GM12865 (cell line): ENCODE measurements around the gene HNF4A.

Source experiments
- DNase-seq: peaks from one replicate; pipeline ENCODE4 v3.0.0; 2010; ENCODE audit warnings: low read depth
- H3K4me3 ChIP-seq: 2 replicates; pipeline ENCODE4 v1.5.1; 2011; ENCODE audit warnings: mild to moderate bottlenecking, low read depth, low read length, control low read depth
- TF ChIP-seq, protein P1 (sequence below): IDR thresholded peaks from 2 replicates; pipeline ENCODE4 v1.5.1; 2011; ENCODE audit warnings: low read length, control low read depth, low read depth, inconsistent platforms; ENCODE audit not compliant: insufficient read depth; ENCODE audit errors: missing control alignments

Gene HNF4A

DNA sequence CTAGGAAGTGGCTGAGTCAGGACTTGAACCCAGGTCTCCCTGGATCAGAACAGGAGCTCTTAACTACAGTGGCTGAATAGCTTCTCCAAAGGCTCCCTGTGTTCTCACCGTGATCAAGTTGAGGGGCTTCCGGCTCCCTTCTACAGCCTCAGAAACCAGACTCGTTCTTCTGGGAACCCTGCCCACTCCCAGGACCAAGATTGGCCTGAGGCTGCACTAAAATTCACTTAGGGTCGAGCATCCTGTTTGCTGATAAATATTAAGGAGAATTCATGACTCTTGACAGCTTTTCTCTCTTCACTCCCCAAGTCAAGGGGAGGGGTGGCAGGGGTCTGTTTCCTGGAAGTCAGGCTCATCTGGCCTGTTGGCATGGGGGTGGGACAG is 75.6 kb downstream of the HNF4A start:
- DNase-seq: no peak
- H3K4me3 ChIP-seq: no peak overlapping the region
- TF ChIP-seq, protein P1, sequence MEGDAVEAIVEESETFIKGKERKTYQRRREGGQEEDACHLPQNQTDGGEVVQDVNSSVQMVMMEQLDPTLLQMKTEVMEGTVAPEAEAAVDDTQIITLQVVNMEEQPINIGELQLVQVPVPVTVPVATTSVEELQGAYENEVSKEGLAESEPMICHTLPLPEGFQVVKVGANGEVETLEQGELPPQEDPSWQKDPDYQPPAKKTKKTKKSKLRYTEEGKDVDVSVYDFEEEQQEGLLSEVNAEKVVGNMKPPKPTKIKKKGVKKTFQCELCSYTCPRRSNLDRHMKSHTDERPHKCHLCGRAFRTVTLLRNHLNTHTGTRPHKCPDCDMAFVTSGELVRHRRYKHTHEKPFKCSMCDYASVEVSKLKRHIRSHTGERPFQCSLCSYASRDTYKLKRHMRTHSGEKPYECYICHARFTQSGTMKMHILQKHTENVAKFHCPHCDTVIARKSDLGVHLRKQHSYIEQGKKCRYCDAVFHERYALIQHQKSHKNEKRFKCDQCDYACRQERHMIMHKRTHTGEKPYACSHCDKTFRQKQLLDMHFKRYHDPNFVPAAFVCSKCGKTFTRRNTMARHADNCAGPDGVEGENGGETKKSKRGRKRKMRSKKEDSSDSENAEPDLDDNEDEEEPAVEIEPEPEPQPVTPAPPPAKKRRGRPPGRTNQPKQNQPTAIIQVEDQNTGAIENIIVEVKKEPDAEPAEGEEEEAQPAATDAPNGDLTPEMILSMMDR: no peak

DNA sequence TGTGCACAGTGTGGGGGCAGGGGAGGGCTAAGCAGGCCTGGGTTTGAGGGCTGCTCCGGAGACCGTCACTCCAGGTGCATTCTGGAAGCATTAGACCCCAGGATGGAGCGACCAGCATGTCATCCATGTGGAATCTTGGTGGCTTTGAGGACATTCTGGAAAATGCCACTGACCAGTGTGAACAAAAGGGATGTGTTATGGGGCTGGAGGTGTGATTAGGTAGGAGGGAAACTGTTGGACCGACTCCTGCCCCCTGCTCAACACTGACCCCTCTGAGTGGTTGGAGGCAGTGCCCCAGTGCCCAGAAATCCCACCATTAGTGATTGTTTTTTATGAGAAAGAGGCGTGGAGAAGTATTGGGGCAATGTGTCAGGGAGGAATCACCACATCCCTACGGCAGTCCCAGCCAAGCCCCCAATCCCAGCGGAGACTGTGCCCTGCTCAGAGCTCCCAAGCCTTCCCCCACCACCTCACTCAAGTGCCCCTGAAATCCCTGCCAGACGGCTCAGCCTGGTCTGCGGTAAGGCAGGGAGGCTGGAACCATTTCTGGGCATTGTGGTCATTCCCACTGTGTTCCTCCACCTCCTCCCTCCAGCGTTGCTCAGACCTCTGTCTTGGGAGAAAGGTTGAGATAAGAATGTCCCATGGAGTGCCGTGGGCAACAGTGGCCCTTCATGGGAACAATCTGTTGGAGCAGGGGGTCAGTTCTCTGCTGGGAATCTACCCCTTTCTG is 76.2 kb downstream of the HNF4A start:
- DNase-seq: no peak
- H3K4me3 ChIP-seq: no peak overlapping the region
- TF ChIP-seq, protein P1: no peak

DNA sequence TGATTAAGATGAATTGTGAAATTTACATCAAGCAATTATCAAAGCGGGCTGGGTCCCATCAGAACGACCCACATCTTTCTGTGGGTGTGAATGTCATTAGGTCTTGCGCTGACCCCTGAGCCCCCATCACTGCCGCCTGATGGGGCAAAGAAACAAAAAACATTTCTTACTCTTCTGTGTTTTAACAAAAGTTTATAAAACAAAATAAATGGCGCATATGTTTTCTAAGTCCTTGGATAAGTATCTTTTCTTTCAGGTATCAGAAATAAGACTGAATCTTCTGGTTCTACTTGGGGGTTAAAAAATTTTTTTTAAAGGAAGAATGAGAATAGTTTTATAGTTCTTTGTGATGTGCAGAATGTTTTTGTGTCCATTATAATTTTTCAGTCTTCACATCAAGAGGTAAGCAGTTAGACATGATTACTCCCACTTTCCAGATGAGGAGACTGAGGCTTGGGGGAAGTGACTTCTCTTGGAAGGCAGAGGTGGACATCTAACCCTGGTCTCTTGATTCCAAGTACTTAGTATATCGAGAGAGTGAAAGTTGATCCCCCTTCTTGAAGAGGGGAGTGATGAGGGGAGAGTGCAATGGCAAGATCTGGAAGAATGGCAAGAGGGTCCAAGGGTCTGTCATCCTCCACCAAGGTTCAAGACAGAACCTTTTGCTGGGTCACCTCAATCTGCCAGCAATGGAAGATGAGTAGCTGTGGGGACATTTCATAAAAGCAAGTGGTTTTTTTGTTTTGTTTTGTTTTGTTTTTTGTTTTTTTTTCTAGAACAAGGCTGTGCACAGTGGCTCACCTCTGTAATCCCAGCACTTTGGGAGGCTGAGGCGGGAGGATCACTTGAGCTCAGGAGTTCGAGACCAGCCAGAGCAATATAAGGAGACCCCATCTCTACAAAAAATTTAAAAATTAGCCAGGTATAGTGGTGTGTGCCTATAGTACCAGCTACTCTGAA is 77.4 kb downstream of the HNF4A start:
- H3K4me3 ChIP-seq: no peak overlapping the region
- no peak for DNase-seq
- TF ChIP-seq, protein P1: no peak

DNA sequence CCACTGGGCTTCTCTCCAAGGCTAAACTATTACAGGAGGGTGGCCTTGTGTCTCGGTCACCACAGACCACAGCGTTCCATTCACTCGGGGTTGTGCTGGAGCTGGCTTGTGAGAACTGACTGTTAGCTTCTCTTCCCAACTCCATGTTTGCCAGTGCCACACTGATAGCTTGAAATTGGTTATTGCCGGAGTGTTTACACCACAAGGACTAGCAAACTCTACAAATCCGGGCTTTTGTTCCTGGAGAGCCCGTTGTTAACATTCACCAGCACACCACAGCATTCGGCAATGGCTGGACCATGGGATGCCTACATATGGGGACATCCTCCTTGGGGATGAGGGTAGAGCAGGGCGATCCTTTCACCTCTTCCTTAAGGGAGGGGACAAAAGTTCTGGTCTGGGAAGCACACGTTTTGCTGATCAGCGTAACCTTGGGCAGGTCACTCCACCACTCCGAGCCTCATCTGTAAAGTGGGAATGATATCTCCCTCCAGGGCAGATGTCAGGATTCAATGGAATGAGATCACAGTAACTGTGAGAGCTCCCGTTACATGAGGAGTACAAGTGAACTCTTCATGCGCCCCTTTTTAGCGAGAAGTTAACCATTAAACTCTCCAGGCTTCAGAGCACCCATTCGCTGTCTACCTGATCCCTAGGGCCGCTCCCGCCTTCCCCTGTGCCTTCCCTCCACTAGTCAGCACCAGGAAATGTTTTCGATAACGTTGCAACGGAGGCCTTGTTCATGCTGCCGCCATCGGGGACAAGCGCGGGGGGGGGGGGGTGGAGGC is 78.4 kb downstream of the HNF4A start:
- H3K4me3 ChIP-seq: no peak overlapping the region
- DNase-seq: no peak
- TF ChIP-seq, protein P1: no peak

DNA sequence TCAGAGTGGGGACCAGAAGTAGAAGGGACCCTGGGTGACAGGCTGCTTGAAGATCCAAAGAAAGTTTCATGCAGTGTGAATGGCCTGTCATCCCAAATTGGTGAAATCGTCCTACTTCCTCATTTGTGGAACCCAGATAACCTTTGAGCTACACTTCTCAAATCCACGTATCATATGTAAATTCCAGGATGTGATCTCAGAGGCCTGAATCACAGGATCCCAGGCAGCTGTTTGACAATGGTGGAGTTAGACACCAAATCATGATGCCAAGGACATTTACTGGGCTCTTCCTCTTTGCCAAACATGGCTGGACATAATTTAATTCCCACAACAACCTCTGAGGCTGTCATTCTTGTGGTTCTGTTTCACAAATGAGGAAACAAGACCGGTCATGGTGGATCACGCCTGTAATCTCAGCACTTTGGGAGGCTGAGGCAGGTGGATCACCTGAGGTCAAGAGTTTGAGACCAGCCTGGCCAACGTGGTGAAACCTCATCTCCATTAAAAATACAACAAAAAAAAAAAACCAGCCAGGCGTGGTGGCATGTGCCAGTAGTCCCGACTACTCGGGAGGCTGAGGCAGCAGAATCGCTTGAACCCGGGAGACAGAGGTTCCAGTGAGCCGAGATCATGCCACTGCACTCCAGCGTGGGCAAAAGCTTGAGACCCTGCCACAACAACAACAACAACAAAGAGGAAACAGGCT is 80.3 kb downstream of the HNF4A start:
- no peak overlapping the region for H3K4me3 ChIP-seq
- DNase-seq: no peak
- TF ChIP-seq, protein P1: no peak

DNA sequence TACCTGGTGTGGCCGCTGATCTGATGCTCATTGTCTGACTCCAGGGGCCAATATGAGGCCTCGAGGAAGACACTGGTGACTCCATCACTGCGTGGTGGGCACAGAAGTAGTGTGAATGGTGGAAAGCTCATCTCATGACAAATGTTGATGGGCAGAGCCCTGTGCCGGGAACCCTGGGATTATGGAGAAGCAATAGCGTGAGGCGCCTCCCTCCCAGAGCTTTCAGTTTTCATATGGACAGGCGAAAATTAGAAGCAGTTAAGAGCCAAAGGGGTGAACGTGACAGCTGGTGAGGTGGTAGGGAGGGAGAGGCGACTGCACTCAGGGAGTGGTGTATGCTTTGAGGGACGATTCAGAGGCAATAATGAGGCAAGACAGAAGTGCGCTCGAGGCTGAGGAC is 80.9 kb downstream of the HNF4A start:
- TF ChIP-seq, protein P1: no peak
- no peak for DNase-seq
- no peak overlapping the region for H3K4me3 ChIP-seq
